ENCODE measurements around the gene TAS2R8. TPM values are rescaled to one million over a fixed set of nuclear protein-coding genes. Genes with fewer than 3 reads are reported as not detected.
"Not testable (repeated sequence)": the region's sequence is repeated elsewhere in the genome, so short reads cannot be mapped to it uniquely, and the experiment has no call there.

TAS2R8 gene
- total RNA-seq, 4 donors from 2014 or later: not detected

GRCh38 chr12:10801741-10802140 is 5.3 kb downstream of the TAS2R8 start:
- no peak for TF ChIP-seq CTCF (IDR thresholded peaks at IDR 0.05)
- ATAC-seq (ENCODE audit: low FRiP score) (no peak), DNase-seq (ENCODE audit: low spot score) (no peak)

GRCh38 chr12:10794222-10794621 is 12.9 kb downstream of the TAS2R8 start:
- no peak for TF ChIP-seq CTCF (IDR thresholded peaks at IDR 0.05)
- ATAC-seq (ENCODE audit: low FRiP score) (no peak), DNase-seq (ENCODE audit: low spot score) (no peak)

- not testable (repeated sequence) for ATAC-seq (ENCODE audit: low FRiP score); DNase-seq (ENCODE audit: low spot score)
These were observed 15.3 kb downstream of the TAS2R8 start for GRCh38 chr12:10791769-10792168.

GRCh38 chr12:10783252-10783651 is 23.8 kb downstream of the TAS2R8 start:
- ATAC-seq (ENCODE audit: low FRiP score): no peak
- no peak for DNase-seq (ENCODE audit: low spot score)
- TF ChIP-seq CTCF (IDR thresholded peaks at IDR 0.05): no peak

- TF ChIP-seq CTCF (IDR thresholded peaks at IDR 0.05): no peak
- no peak for DNase-seq (ENCODE audit: low spot score)
- no peak for ATAC-seq (ENCODE audit: low FRiP score)
These were observed 28.0 kb downstream of the TAS2R8 start for GRCh38 chr12:10779103-10779502.

- ATAC-seq (ENCODE audit: low FRiP score) (no peak), DNase-seq (ENCODE audit: low spot score) (no peak)
- TF ChIP-seq CTCF (IDR thresholded peaks at IDR 0.05): peak in 1 of 3 donors; percentile 26
These were observed 35.9 kb downstream of the TAS2R8 start for GRCh38 chr12:10771132-10771733.

GRCh38 chr12:10759657-10760056 is 47.4 kb downstream of the TAS2R8 start:
- DNase-seq (ENCODE audit: low spot score) (no peak), ATAC-seq (ENCODE audit: low FRiP score) (peak; percentile 89)
- TF ChIP-seq CTCF (IDR thresholded peaks at IDR 0.05): no peak

Measured in omental fat pad (tissue), 4 donors.